HG03159 (cell line): ENCODE measurements around the gene GORASP2.

Source experiments
- ATAC-seq: cut with Tn5 transposase; IDR thresholded peaks from one replicate; pipeline ENCODE4 v1.9.1; 2021; ENCODE audit warnings: mild to moderate bottlenecking, moderate library complexity; ENCODE audit not compliant: unreplicated experiment

Gene GORASP2

DNA sequence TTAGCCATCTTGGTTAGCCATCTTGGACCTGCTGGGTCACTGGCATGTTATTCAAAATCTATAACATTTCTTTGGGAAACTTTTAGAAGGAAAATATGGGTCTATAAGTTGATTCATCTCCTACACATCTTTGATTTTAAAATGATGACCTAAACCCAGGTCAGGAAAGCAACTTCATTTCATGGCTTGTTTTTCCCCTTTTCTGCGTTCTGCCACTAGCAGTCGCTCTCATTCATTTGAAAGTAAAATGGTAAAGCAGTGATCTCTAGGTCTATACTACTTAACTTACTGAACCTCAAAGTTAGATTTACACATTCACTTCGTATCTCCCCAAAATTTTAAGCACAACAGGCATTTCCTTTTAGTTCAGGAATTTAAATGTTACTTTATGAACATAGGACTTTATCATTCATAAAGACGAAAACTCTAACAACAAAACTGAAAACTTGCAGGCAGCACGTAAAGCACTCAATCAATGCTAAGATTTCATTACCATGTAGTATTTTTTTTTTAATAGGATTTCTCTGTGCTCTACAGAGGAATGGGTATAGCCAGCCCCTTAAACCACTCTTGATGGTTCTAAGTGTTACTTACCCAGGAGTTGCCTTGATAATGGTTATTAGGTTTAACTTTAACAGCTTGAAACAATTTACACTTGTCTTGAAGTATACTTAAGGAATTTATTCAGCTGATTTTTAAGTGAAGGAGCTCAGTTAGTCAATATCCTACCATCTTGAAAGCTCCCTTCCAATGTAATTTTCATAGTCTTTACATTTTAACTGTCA lies 62.5 kb downstream of the GORASP2 start:
- no peak for ATAC-seq

GRCh38 chr2:170996316-170996715 lies 67.3 kb downstream of the GORASP2 start:
- no peak for ATAC-seq

DNA sequence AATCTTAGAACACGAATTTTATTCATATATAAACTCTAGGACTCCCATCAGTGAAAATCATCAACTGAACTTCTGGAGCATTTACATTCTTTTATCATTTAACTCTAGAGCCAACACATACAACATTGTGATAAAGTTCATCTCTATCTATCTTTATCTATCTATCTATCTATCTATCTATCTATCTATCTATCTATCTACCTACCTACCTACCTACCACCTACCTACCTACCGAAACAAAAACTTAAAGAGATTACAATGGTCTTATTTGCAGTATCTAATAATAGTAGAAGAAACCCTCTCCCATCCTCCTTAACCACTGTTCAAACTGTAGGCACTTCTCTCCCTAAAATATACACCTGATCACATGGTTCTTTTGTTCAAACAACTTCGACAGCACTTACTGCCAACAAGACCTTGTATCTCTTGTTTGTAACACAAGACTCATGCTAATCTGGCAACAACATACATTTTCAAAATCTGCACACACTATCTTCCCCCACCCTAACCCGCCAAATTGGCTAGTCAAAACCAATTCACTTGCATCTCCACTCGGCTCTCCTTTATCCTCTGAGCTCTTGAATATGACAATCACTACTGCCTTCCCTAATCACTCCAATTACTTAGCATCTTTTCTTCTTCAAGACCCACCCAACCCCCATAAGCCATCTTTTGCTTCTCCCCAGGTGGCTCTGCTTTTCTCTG lies 69.0 kb downstream of the GORASP2 start:
- no peak for ATAC-seq

- no peak for ATAC-seq
Measured at GRCh38 chr2:170999654-171000053, 70.6 kb downstream of the GORASP2 start.

DNA sequence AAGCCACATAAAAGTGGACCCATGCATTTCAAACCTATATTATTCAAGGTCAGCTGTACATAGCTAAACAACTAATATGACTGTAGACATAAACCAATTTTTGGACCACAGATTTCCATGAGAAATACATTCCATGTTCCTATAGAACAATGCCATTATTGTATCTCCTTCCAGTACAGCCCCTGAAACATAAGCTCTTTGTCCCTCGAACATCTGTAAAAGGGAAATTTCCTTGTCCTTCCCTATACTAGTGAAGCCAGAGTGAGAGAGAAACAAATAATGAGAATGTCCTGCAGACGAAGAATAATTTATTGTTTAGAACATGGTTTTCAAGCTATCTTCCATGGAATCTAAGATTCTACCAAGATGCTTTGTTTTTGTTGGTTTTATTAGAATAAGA lies 75.3 kb downstream of the GORASP2 start:
- no peak for ATAC-seq

DNA sequence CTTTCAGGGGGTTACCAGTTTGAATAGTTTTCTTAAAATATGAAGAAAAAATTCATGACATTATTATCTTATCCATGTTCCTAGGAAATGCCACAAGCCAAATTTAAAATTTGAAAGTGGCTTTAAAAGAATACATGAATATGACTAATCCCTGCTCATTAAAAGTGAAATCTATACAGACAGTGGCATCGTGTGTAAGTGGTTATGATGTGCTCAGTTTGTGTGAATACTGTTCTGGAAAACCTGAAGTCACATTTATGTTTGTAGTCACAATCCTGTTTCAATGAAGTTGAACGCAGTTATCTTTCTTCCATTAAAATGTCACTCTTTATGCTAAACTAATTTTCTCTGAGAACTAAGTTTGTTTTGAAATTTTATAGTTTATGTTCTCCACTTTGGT lies 75.8 kb downstream of the GORASP2 start:
- ATAC-seq: no peak

GRCh38 chr2:171008550-171009205 lies 79.6 kb downstream of the GORASP2 start:
- ATAC-seq: no peak

GRCh38 chr2:171009386-171009785 lies 80.3 kb downstream of the GORASP2 start:
- no peak for ATAC-seq

- no peak for ATAC-seq
Measured at GRCh38 chr2:171013851-171014250, 84.8 kb downstream of the GORASP2 start.

DNA sequence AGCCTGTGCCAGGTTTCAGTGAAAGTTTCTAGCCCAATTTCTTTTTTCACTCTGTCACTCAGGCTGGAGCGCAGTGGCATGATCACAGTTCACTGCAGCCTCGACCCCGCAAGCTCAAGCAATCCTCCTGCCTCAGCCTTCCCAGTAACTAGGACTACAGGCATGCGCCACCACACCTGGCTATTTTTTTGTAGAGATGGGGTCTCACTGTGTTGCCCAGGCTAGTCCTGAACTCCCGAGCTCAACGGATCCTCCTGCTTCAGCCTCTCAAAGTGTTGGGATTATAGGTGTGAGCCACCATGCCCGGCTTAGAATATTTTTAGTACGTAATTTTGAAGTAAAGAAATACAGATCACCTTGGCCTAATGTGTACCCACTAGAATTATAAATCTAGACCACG lies 87.1 kb downstream of the GORASP2 start:
- no peak for ATAC-seq
